SIG-M5 treated with dmso at 0.1 percent for 504 hours (cell line): ENCODE results near the gene WTAP.
"Not testable (repeated sequence)": the region's sequence is repeated elsewhere in the genome, so short reads cannot be mapped to it uniquely, and the experiment has no call there.

Experiments used
- DNase-seq: peaks from one replicate; lab custom pipeline; 2025; ENCODE audit not compliant: unreplicated experiment; lab: John Stamatoyannopoulos, UW

Gene WTAP

GRCh38 chr6:159726918-159727716 is at the start of gene WTAP:
TSS of gene WTAP (plus strand) at chr6:159727506. CDS start at chr6:159736266, 8,760 bp downstream.
- peak; percentile 91 for DNase-seq

GRCh38 chr6:159677506-159678165 is 49.7 kb upstream of the WTAP start:
- DNase-seq = no peak

- DNase-seq = no peak
Observed at GRCh38 chr6:159678574-159678973, 48.7 kb upstream of the WTAP start.

- no peak for DNase-seq
Observed at GRCh38 chr6:159679091-159680077, 47.9 kb upstream of the WTAP start.

GRCh38 chr6:159680104-159680503 is 47.2 kb upstream of the WTAP start:
- DNase-seq = no peak

- DNase-seq = no peak
Observed at GRCh38 chr6:159681191-159681880, 46.0 kb upstream of the WTAP start.

GRCh38 chr6:159682295-159682694 is 45.0 kb upstream of the WTAP start:
- DNase-seq = no peak

- no peak for DNase-seq
Observed at GRCh38 chr6:159682810-159683209, 44.5 kb upstream of the WTAP start.

- no peak for DNase-seq
Observed at GRCh38 chr6:159684013-159684304, 43.3 kb upstream of the WTAP start.

- no peak for DNase-seq
Observed at GRCh38 chr6:159686040-159686439, 41.3 kb upstream of the WTAP start.

- DNase-seq = no peak
Observed at GRCh38 chr6:159686703-159687102, 40.6 kb upstream of the WTAP start.

- no peak for DNase-seq
Observed at GRCh38 chr6:159687341-159687740, 40.0 kb upstream of the WTAP start.

- no peak for DNase-seq
Observed at GRCh38 chr6:159688266-159688905, 38.9 kb upstream of the WTAP start.

- no peak for DNase-seq
Observed at GRCh38 chr6:159689001-159689400, 38.3 kb upstream of the WTAP start.

- DNase-seq = not testable (repeated sequence)
Observed at GRCh38 chr6:159690135-159690534, 37.2 kb upstream of the WTAP start.

- peak; percentile 86 for DNase-seq
Observed at GRCh38 chr6:159691133-159691962, 36.0 kb upstream of the WTAP start.

- no peak for DNase-seq
Observed at GRCh38 chr6:159691963-159692287, 35.4 kb upstream of the WTAP start.

GRCh38 chr6:159692303-159693127 is 34.8 kb upstream of the WTAP start:
- DNase-seq = peak; percentile 49
